HG02623 (cell line): ENCODE results near the gene ALDH3B2.
"Not testable (repeated sequence)": the region's sequence is repeated elsewhere in the genome, so short reads cannot be mapped to it uniquely, and the experiment has no call there.

Experiments
- ATAC-seq: cut with Tn5 transposase; IDR thresholded peaks from one replicate; pipeline ENCODE4 v1.9.1; 2021; ENCODE audit warnings: moderate library complexity; ENCODE audit not compliant: unreplicated experiment

The ALDH3B2 gene

DNA sequence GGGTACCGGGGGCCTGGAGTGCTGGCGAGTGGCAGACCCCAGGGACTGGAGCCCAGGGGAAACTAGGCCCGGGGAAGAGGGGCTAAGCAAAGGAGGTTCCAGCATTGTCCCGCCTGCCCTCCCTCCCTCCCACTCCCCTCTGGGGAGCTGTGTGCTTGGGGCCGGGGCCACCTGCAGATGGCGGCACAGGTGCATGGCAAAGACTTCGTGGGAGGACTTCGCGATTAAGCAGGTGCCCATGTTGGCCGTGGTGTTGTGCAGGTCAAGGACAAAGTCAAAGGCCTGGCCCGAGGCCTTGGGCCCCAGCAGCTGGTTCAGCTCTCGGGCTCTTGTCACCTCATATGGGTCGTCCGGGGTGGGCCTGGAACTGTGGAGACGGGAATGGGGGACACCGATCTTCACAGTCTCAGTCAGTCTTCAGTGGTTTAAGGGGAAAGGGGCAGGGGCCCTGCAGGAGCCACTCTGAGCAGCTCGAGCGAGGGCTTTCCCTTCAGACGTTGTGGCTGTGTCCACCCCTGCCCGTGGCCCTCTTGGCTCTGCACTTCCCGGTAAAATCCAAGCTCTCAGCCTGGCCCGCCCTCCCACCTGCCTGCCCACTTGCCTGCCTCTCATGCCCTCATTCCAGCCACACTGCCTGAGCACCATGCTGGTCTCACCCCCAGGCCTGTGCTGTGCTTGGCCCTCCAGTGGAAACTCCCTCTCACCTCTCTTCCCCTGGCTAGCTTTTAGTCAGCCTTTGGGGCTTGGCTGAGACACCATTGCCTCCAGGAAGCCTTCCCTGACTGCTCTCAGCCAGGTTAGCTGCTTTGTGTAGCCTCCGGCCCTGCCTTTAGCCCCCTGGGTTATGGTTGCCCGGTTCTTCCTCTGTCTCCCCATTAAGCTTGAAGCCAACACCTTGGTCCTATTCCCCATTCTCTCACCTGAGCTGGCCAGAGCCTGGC is 28.6 kb downstream of the ALDH3B2 start:
- ATAC-seq: no peak

GRCh38 chr11:67644472-67645418 is 29.7 kb downstream of the ALDH3B2 start:
- ATAC-seq: no peak

DNA sequence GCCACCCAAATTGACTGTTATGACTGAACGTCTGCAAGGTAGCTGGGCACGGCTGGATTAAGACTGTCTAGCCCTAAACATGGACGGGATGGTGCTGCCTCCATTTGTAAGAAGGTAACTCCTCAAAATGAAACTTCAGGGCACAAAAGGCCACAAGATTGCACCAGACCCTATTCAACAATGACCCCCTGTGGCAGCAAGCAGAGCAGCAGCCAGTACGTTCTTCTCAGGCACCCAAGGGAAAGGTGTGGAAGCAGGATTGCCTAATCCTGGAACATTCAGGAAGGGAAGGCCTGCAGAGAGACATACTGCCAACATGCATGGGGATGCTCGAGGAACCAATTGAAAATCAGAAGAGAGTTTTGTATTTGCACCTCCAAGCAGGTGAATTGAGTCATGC is 30.4 kb downstream of the ALDH3B2 start:
- ATAC-seq: no peak

- ATAC-seq: no peak
These were observed 32.0 kb downstream of the ALDH3B2 start for GRCh38 chr11:67642173-67643120.

DNA sequence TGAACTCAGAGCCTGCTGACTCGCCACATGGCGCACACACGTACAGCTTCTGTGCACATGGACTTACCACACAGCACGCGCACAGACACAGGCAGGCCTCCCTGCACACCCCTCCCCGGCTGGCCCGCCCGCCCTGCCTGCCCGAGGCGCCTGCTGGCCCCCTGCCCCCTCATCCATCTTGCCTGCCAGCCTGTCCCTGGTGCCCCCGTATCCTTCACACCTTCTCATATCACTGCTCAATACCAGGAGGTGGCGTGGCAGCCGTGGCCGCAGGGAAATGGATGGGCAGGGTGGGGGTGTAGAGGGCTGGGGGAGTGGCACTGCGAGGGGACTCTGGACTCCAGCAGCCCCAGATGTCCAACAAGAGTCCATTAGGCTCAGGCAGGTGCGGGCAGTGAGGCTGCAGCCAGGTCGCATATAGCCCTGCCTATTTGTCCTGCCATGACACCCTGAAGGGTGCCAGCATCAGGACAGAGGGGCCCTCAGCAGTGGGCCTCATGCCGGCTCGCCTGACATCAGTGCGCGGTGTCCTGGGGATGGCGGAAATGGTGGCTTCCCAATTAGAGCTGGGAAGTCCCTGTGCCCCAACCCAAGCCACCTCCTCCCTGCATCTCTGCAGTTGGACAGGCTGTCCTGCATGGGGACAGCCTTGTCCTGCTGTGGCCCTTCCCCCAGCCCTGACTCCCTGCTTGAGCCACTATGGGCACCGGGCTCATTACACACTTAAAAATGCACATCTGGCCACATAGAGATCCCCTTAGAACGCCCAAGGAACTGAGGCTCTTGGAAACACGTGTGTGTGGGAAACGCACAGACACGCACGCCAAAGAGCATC is 32.9 kb downstream of the ALDH3B2 start:
- no peak for ATAC-seq

GRCh38 chr11:67640758-67641337 is 33.6 kb downstream of the ALDH3B2 start:
- no peak for ATAC-seq

DNA sequence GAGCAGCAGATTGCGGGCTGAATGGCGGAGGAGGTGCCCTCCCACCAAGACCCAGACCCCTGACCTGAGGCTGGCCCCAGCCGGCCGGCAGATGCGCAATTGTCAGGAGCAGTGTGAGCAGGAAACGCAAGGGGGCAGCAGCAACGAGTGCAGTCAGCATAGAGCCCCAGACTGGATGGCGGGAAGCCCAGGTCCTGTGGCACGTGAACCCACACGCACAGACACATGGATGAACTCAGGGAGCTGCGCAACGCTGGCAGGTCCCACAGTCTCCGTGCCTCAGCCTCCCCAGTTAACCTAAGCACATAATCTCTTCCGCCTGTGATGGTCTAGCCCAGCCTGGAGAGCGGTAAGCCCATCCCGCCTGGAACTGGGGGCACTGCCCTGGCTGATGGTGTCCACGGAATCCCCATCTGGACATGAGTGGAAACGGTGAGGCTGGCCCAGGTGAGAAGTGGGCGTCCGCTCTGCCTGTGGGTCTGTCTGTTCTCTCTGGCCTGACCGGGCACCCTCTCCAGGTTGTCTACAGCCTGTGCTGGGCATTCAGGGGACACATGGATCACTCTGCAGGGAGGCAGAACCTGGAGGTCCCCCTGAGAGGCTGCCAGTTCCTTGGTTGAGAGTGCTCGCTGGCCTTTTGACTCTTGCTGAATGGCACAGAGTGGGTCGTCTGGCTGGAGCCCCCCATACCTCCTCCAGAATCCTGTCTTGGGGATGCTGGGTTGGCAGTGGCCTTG is 34.2 kb downstream of the ALDH3B2 start:
- ATAC-seq: no peak

DNA sequence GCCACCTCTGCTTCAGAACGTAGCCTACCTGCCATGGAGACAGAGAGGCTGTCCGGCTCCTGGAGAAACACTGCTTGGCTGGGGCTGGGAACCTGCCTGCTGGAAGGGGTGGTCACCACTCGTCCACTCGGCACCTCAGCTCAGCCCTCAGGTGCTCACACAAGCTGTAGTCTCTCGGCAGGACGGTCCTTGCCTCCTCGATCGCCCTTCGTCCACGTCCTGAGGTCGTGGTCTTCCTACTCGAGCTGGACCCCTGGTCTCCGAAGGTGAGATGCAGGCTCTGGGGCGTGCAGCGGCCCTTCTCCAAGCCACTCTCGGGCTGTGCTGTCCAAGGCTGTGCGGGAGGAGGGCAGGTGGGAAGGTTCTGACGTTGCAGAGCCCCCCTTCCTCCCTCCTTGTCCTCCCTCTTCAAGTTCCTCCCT is 35.0 kb downstream of the ALDH3B2 start, which contains the start of gene TBX10:
Gene TBX10, minus strand, starts transcription at position 326 of the 422 bp plus-strand sequence. Its CDS starts 291 bp downstream, at position 35.
- no peak for ATAC-seq

GRCh38 chr11:67638535-67639437 is 35.6 kb downstream of the ALDH3B2 start:
- no peak for ATAC-seq

GRCh38 chr11:67637441-67637840 is 37.0 kb downstream of the ALDH3B2 start:
- ATAC-seq: not testable (repeated sequence)

GRCh38 chr11:67636962-67637361 is 37.5 kb downstream of the ALDH3B2 start:
- no peak for ATAC-seq

GRCh38 chr11:67635231-67635521 is 39.2 kb downstream of the ALDH3B2 start:
- ATAC-seq: no peak

DNA sequence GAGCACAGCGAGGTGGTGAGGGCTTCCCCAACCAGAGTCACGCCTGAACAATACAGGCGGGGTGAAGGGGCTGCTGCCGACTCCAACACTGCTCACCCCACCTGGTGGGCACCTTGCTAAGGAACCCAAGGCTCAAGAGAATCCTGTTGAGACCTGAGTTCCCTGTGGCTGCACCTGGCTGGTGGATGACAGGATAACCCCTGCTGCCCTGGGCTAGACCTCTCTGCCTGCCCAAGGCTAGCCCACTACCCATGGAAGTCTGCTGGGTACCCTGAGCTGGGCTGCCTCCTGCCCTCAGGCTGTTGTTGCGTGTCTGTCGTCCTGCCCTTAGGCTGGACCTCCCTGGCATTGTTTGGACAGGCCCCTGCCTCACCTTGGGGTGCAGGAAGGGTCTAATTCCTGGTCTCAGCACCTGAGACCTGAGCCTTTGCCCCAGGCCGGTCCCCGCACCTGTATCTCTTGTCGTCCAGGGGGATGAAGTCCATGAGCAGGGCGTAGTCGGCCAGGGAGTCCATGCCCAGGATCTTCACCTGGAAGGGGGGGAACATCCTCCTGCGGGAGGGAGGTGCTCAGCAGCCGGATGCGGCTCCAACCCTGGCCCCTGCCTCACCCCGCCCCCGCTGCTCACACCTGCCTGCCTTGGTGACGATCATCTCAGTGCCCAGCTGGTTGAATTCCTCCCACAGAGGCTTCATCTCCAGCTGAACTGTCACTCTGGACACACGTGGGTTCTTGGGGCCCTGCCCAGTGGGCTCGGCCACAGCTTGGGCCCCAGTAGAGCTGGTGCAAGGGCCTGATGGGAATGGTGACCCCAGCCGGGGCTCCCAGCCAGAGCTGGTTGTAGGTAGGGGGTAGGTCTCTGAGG is 39.8 kb downstream of the ALDH3B2 start:
- no peak for ATAC-seq

DNA sequence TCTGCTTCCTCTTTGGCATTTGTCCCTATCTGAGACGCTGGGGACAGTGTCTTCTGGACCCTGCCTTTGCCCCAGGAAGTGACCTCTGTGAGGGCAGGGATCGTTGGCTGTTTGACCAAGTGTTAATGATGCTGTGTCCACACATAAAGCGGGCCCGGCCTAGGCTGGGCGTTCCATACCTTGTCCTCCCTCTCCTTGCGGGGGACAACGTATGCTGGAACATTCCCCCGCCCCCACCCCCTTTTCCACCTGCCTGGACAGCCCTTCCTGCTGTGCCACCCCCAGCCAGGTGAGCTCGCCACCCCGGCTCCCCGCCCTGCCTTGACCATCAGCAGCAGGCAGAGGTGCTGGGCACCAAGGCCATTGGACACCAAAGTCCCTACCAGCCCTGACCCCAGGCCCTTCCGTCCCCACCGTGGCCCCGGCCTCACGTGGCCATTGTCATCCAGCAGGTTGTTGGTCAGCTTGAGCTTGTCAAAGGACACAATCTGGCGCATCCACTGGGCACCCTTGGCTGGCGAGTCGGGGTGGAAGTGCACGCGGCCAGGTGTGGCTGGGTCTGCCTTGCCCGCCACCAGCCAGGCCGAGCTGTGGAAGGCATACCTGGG is 40.6 kb downstream of the ALDH3B2 start:
- no peak for ATAC-seq

DNA sequence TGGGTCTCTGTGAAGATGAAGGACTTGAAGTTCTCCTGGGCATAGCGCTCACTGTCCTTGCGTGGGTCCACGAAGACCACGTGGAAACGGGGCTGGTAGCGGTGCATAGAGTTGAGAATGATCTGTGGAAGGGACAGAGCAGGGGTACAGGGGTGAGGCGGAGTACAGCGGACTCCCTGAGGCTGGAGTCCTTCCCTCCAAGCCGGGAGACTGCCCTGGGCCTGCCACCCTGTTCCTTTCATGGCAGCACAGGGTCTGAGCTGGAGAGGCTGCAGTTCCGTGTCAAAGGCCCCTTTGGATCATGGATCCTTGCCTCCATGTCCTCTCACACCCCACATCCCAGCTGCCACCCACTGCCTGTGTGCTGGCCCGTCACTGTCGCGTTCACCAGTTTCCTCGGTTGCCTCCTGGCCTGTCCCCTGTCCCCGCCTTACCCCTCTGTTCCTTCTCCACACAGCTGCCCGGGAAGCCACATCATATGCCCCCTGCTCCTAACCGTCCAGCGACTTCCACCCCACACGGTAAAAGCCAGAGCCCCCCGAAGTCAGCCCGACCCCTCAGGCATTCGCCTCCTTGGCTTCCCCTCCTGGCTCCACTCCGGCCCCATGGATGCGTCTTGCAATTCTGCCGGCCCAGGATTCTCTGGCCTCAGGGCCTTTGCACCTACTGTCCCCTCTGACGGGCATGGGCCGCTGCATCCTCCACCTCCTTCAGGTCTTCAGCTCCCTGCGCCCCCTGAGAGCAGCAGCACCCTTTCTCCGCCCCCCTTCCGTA is 41.3 kb downstream of the ALDH3B2 start:
- no peak for ATAC-seq
